ENCODE results near the gene SBF2. TPM values are rescaled to one million over a fixed set of nuclear protein-coding genes. Genes with fewer than 3 reads are reported as not detected.

Gene SBF2
- total RNA-seq, 1 donor from 2014 or later, result 12.0 TPM

GRCh38 chr11:9787981-9788521 is 506.0 kb downstream of the SBF2 start:
- intact Hi-C loops (cut with micrococcal nuclease), result no loop called here
- Mint-ChIP-seq H3K9me3 (no peaks in the 10 kb centered on the region), H3K4me1 (peaks cover 20% of the 10 kb centered on the region)

GRCh38 chr11:9787260-9787659 is 506.8 kb downstream of the SBF2 start:
- POLR2A ChIA-PET, result interaction anchor here (0.7 to 1.2 kb wide), 2 partner anchors 28 to 186 kb away, joined by 3 to 6 read pairs; no protein-coding TSS in a partner anchor
- H3K4me3 Mint-ChIP-seq, result no peak overlapping the region
- ATAC-seq (ENCODE audit: low read depth), result peak; percentile 76
- CTCF ChIA-PET, result no interaction called here
- peaks cover 25% of the 10 kb centered on the region for H3K36me3 Mint-ChIP-seq (ENCODE audit: low read depth)
- peaks cover 20% of the 10 kb centered on the region for H3K4me1 Mint-ChIP-seq
- no peak for DNase-seq
- intact Hi-C loops (cut with micrococcal nuclease), result no loop called here
- H3K9me3 Mint-ChIP-seq, result no peaks in the 10 kb centered on the region
- H3K27me3 Mint-ChIP-seq, result no peaks in the 10 kb centered on the region
- TF ChIP-seq CTCF (IDR thresholded peaks at IDR 0.05), result no peak
- peak overlapping the region; percentile 71 for H3K27ac Mint-ChIP-seq

More at GRCh38 chr11:9787981-9788521, 506.0 kb downstream of the SBF2 start:
- no peak for TF ChIP-seq CTCF (IDR thresholded peaks at IDR 0.05)
- Mint-ChIP-seq H3K4me3 (no peak overlapping the region), H3K27me3 (no peaks in the 10 kb centered on the region), H3K27ac (peak overlapping the region; percentile 71), H3K36me3 (ENCODE audit: low read depth) (peaks cover 25% of the 10 kb centered on the region)
- CTCF ChIA-PET, result no interaction called here
- POLR2A ChIA-PET, result interaction anchor here (0.6 to 1.2 kb wide), 5 partner anchors 23 to 786 kb away, joined by 3 to 6 read pairs (median 4); no protein-coding TSS in a partner anchor
- DNase-seq, result no peak
- no peak for ATAC-seq (ENCODE audit: low read depth)

- intact Hi-C loops (cut with micrococcal nuclease), result no loop called here
- no peak for ATAC-seq (ENCODE audit: low read depth)
- no peak overlapping the region for H3K4me3 Mint-ChIP-seq
- no peak for TF ChIP-seq CTCF (IDR thresholded peaks at IDR 0.05)
- CTCF ChIA-PET, result no interaction called here
- H3K4me1 Mint-ChIP-seq, result peaks cover 20% of the 10 kb centered on the region
- H3K9me3 Mint-ChIP-seq, result no peaks in the 10 kb centered on the region
- no peaks in the 10 kb centered on the region for H3K27me3 Mint-ChIP-seq
- POLR2A ChIA-PET, result no interaction called here
- peaks cover 38% of the 10 kb centered on the region for H3K36me3 Mint-ChIP-seq (ENCODE audit: low read depth)
- DNase-seq, result no peak
- H3K27ac Mint-ChIP-seq, result no peak overlapping the region
Measured at GRCh38 chr11:9784602-9785315, 509.3 kb downstream of the SBF2 start.

- Mint-ChIP-seq H3K4me3 (no peak overlapping the region), H3K36me3 (ENCODE audit: low read depth) (peaks cover 39% of the 10 kb centered on the region), H3K9me3 (no peaks in the 10 kb centered on the region), H3K27me3 (no peaks in the 10 kb centered on the region), H3K4me1 (peaks cover 19% of the 10 kb centered on the region), H3K27ac (peak overlapping the region; percentile 41)
- ATAC-seq (ENCODE audit: low read depth) (no peak), DNase-seq (no peak)
- CTCF ChIA-PET, result no interaction called here
- intact Hi-C loops (cut with micrococcal nuclease), result no loop called here
- TF ChIP-seq CTCF (IDR thresholded peaks at IDR 0.05), result no peak
- POLR2A ChIA-PET, result no interaction called here
Measured at GRCh38 chr11:9783986-9784385, 510.0 kb downstream of the SBF2 start.

GRCh38 chr11:9780929-9781328 is 513.1 kb downstream of the SBF2 start:
- intact Hi-C loops (cut with micrococcal nuclease), result no loop called here
- ATAC-seq (ENCODE audit: low read depth), result no peak
- no peak overlapping the region for H3K27ac Mint-ChIP-seq
- H3K4me3 Mint-ChIP-seq, result no peak overlapping the region
- H3K27me3 Mint-ChIP-seq, result no peaks in the 10 kb centered on the region
- ChIA-PET POLR2A (interaction anchor here (0.5 kb wide), 1 partner anchor 464 kb away, joined by 8 read pairs; no protein-coding TSS in a partner anchor), CTCF (no interaction called here)
- H3K36me3 Mint-ChIP-seq (ENCODE audit: low read depth), result peaks cover 36% of the 10 kb centered on the region
- H3K4me1 Mint-ChIP-seq, result no peaks in the 10 kb centered on the region
- DNase-seq, result no peak
- no peak for TF ChIP-seq CTCF (IDR thresholded peaks at IDR 0.05)
- no peaks in the 10 kb centered on the region for H3K9me3 Mint-ChIP-seq
